ENCODE data around the gene NRXN2.
"Not testable (repeated sequence)": the region's sequence is repeated elsewhere in the genome, so short reads cannot be mapped to it uniquely, and the experiment has no call there.

The NRXN2 gene

GRCh38 chr11:64605244-64605560, 117.8 kb downstream of the NRXN2 start:
- no peak for DNase-seq (ENCODE audit: low read depth)

GRCh38 chr11:64604458-64605243, 118.3 kb downstream of the NRXN2 start:
- DNase-seq (ENCODE audit: low read depth): no peak

- no peak for DNase-seq (ENCODE audit: low read depth)
Observed at GRCh38 chr11:64603411-64604110, 119.4 kb downstream of the NRXN2 start.

- no peak for DNase-seq (ENCODE audit: low read depth)
Observed at GRCh38 chr11:64602466-64603070, 120.4 kb downstream of the NRXN2 start.

- no peak for DNase-seq (ENCODE audit: low read depth)
Observed at GRCh38 chr11:64601605-64602465, 121.2 kb downstream of the NRXN2 start.

GRCh38 chr11:64600281-64600992, 122.6 kb downstream of the NRXN2 start:
- DNase-seq (ENCODE audit: low read depth): no peak

- DNase-seq (ENCODE audit: low read depth): no peak
Observed at GRCh38 chr11:64599698-64600211, 123.2 kb downstream of the NRXN2 start.

- no peak for DNase-seq (ENCODE audit: low read depth)
Observed at GRCh38 chr11:64598797-64599697, 124.0 kb downstream of the NRXN2 start.

- DNase-seq (ENCODE audit: low read depth): no peak
Observed at GRCh38 chr11:64598106-64598796, 124.7 kb downstream of the NRXN2 start.

GRCh38 chr11:64597671-64598101, 125.3 kb downstream of the NRXN2 start:
- DNase-seq (ENCODE audit: low read depth): no peak

GRCh38 chr11:64595922-64596321, 127.1 kb downstream of the NRXN2 start:
- DNase-seq (ENCODE audit: low read depth): not testable (repeated sequence)

GRCh38 chr11:64594159-64594939, 128.6 kb downstream of the NRXN2 start:
- DNase-seq (ENCODE audit: low read depth): no peak

GRCh38 chr11:64593156-64594105, 129.6 kb downstream of the NRXN2 start:
- DNase-seq (ENCODE audit: low read depth): no peak

GRCh38 chr11:64592656-64593055, 130.3 kb downstream of the NRXN2 start:
- DNase-seq (ENCODE audit: low read depth): no peak

- DNase-seq (ENCODE audit: low read depth): no peak
Observed at GRCh38 chr11:64592234-64592615, 130.8 kb downstream of the NRXN2 start.

GRCh38 chr11:64591257-64592233, 131.5 kb downstream of the NRXN2 start:
- no peak for DNase-seq (ENCODE audit: low read depth)
